ENCODE results near the gene PXMP4.

The PXMP4 gene

DNA sequence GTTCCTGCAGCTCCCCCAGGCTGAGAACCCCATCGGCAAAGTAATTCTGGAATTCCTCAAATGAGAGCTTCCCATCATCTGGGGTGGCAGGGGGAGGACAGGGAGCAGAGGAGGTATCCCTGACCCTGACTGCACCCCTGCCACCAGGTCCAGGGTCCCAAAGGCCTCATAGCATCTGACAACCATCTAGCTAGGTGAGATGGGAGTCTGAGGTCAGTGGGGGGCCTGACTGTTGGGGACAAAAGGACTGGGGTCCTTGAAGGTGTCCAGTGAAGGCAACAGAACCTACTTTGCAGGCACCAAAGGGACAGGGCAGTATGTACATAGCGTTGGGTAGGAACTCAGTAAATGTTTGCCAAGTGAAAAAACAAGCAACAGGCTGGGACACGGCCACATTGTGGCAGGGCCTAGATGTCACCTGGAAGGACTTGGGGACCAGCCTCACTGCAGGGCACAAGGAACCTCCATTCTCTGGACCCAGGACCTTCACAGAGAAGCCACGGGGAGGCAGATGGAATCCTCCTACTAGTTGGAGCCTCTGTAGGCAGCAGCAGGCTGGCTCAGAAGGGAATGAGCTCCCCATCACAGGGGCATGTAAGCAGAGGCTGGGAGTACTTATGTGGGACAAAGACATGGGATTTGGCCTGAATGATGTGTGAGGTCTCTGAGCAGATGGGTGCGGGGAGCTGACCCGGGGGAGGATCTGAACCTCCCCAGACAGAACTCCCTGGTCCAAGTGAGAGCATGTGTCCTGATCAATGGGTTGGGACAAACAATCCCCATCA, 49.2 kb downstream of the PXMP4 start:
- TF ChIP-seq SCRT2 (tag by site-specific recombination; IDR thresholded peaks at IDR 0.05): peak; percentile 62
- no peak for TF ChIP-seq ZNF211 (tag by site-specific recombination; IDR thresholded peaks at IDR 0.05; ENCODE audit: low read depth)
- ChIA-PET CTCF (interaction anchor here (0.6 to 1.2 kb wide), 3 partner anchors 18 to 61 kb away, joined by 3 read pairs; no protein-coding TSS in a partner anchor), POLR2A (interaction anchor here (1.0 to 1.2 kb wide), 2 partner anchors 181 to 442 kb away, joined by 3 to 4 read pairs; partner anchors contain the start of gene CBFA2T2)

DNA sequence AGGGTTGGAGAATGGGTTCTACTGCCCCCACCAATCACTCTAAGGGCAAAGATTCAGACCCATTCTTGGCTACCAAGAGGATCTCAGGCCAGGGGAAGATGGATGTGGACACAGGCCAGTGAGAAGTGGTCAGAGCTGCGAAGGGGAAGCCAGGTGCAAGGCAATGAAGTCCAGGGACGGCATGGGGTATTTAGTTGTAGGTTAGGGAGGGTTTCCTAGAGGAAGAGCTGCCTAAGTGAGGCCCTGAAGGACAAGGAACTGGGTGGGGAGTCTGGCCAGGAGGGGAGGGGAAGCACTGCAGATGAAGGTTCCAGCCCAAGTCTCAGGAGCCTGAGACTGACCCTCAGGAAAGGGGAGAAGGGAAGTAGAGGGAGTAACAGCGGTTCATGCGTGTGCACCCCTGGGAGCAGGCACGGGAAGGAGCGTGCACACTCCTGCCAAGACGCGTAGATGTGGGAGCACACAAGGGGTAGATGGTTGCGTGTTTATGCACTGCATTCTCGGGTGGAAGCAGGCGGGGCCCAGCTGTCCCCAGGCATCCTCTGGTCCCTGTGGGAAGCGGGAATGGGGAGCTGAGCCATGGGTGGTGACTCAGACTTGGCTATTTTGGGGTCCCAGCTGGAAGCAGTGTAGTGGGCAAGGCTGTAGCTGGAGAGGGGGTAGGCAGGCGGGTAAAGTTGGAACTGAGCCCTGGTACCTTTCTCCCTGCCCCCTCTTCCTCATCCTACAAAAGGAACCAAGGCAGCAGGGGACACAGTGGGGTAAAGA, 50.1 kb downstream of the PXMP4 start:
- no peak overlapping the region for H3K27ac ChIP-seq (ENCODE audit: extremely low read depth, low read depth, low read length)
- ChIA-PET POLR2A (interaction anchor here (0.6 to 2.3 kb wide), 3 partner anchors 15 to 180 kb away, joined by 3 to 6 read pairs (median 3); partner anchors contain the start of gene CBFA2T2), CTCF (interaction anchor here (0.7 to 1.2 kb wide), 2 partner anchors 17 to 45 kb away, joined by 3 read pairs; no protein-coding TSS in a partner anchor)
- TF ChIP-seq GFI1B (tag by site-specific recombination; IDR thresholded peaks at IDR 0.05): no peak
- TF ChIP-seq ZIC2 (tag by site-specific recombination; IDR thresholded peaks at IDR 0.05): peak; percentile 48
- no peak overlapping the region for H3K4me3 ChIP-seq (ENCODE audit: low read depth, low read length)
- H3K4me1 ChIP-seq (ENCODE audit: control insufficient read depth, insufficient read depth, low read length): no peaks in the 10 kb centered on the region
- peaks cover 0 to 56% of the 10 kb centered on the region in 2 experiments; a peak in 1 of 3 replicates for H3K36me3 ChIP-seq (ENCODE audit: control insufficient read depth in 2 of 2, insufficient read depth in 1 of 2, low read length in 2 of 2)
- H3K9me3 ChIP-seq (ENCODE audit: control insufficient read depth, insufficient read depth, low read depth, low read length): no peaks in the 10 kb centered on the region

More for the DNA sequence above, 49.2 kb downstream of the PXMP4 start:
- no peaks in the 10 kb centered on the region for H3K9me3 ChIP-seq (ENCODE audit: control insufficient read depth, insufficient read depth, low read depth, low read length)
- no peak overlapping the region for H3K27ac ChIP-seq (ENCODE audit: extremely low read depth, low read depth, low read length)
- H3K36me3 ChIP-seq (ENCODE audit: control insufficient read depth in 2 of 2, insufficient read depth in 1 of 2, low read length in 2 of 2): peaks cover 0 to 56% of the 10 kb centered on the region in 2 experiments; a peak in 1 of 3 replicates
- no peak overlapping the region for H3K4me3 ChIP-seq (ENCODE audit: low read depth, low read length)
- no peaks in the 10 kb centered on the region for H3K4me1 ChIP-seq (ENCODE audit: control insufficient read depth, insufficient read depth, low read length)

DNA sequence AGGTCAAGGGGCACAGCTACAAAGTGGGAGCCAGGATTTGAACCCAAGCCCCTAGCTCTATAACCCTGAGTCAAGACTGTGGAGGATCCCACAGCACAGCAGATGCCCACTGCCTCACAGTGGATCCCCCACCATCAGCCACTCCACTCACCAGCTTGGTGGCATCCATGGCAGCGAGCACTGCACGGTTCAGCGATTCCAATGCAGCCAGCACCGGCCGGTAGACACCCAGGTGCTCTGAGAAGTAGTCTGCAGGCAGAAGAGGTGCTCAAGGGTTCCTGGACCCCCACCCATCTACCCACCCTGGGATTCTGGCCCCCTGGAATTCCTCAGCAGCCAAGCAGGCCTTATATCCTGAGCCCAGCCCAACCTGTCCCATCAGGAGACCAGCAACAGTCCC, 50.9 kb downstream of the PXMP4 start:
- no peak overlapping the region for H3K4me3 ChIP-seq (ENCODE audit: low read depth, low read length)
- peaks cover 0 to 56% of the 10 kb centered on the region in 2 experiments; a peak in 1 of 3 replicates for H3K36me3 ChIP-seq (ENCODE audit: control insufficient read depth in 2 of 2, insufficient read depth in 1 of 2, low read length in 2 of 2)
- no peak overlapping the region for H3K27ac ChIP-seq (ENCODE audit: extremely low read depth, low read depth, low read length)
- CTCF ChIA-PET: interaction anchor here (0.5 to 1.3 kb wide), 4 partner anchors 9 to 152 kb away, joined by 3 to 6 read pairs (median 3); no protein-coding TSS in a partner anchor
- H3K4me1 ChIP-seq (ENCODE audit: control insufficient read depth, insufficient read depth, low read length): no peaks in the 10 kb centered on the region
- POLR2A ChIA-PET: interaction anchor here (0.6 to 2.3 kb wide), 3 partner anchors 16 to 179 kb away, joined by 3 to 6 read pairs (median 3); partner anchors contain the start of gene CBFA2T2
- TF ChIP-seq ZSCAN30 (tag by site-specific recombination; IDR thresholded peaks at IDR 0.05) (no peak), ZNF404 (tag by site-specific recombination; IDR thresholded peaks at IDR 0.05) (no peak), ZNF585B (tag by site-specific recombination; IDR thresholded peaks at IDR 0.05) (no peak), ZNF175 (tag by site-specific recombination; IDR thresholded peaks at IDR 0.05) (no peak), PRDM1 (tag by site-specific recombination; IDR thresholded peaks at IDR 0.05) (no peak), ZNF530 (tag by site-specific recombination; IDR thresholded peaks at IDR 0.05; ENCODE audit: low read depth) (no peak), ZBTB20 (tag by site-specific recombination; IDR thresholded peaks at IDR 0.05) (no peak), ZNF707 (tag by site-specific recombination; IDR thresholded peaks at IDR 0.05) (no peak), GLIS2 (tag by site-specific recombination; IDR thresholded peaks at IDR 0.05) (no peak), ZNF660 (tag by site-specific recombination; IDR thresholded peaks at IDR 0.05) (no peak), ZNF510 (tag by site-specific recombination; IDR thresholded peaks at IDR 0.05; ENCODE audit: insufficient replicate concordance) (no peak), ZNF549 (tag by site-specific recombination; IDR thresholded peaks at IDR 0.05) (no peak), ZNF629 (tag by site-specific recombination; IDR thresholded peaks at IDR 0.05) (no peak), ZNF221 (tag by site-specific recombination; IDR thresholded peaks at IDR 0.05; ENCODE audit: borderline replicate concordance) (no peak), TRIM28 (IDR thresholded peaks at IDR 0.05; ENCODE audit: borderline replicate concordance, low read length) (no peak), ZXDB (tag by site-specific recombination; IDR thresholded peaks at IDR 0.05) (no peak)
- TF ChIP-seq, protein P1, sequence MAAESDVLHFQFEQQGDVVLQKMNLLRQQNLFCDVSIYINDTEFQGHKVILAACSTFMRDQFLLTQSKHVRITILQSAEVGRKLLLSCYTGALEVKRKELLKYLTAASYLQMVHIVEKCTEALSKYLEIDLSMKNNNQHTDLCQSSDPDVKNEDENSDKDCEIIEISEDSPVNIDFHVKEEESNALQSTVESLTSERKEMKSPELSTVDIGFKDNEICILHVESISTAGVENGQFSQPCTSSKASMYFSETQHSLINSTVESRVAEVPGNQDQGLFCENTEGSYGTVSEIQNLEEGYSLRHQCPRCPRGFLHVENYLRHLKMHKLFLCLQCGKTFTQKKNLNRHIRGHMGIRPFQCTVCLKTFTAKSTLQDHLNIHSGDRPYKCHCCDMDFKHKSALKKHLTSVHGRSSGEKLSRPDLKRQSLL (tag by site-specific recombination; IDR thresholded peaks at IDR 0.05): no peak
- TF ChIP-seq, protein P2, sequence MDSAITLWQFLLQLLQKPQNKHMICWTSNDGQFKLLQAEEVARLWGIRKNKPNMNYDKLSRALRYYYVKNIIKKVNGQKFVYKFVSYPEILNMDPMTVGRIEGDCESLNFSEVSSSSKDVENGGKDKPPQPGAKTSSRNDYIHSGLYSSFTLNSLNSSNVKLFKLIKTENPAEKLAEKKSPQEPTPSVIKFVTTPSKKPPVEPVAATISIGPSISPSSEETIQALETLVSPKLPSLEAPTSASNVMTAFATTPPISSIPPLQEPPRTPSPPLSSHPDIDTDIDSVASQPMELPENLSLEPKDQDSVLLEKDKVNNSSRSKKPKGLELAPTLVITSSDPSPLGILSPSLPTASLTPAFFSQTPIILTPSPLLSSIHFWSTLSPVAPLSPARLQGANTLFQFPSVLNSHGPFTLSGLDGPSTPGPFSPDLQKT (IDR thresholded peaks at IDR 0.05; ENCODE audit: borderline replicate concordance, low read depth, low read length): no peak
- TF ChIP-seq, protein P3, sequence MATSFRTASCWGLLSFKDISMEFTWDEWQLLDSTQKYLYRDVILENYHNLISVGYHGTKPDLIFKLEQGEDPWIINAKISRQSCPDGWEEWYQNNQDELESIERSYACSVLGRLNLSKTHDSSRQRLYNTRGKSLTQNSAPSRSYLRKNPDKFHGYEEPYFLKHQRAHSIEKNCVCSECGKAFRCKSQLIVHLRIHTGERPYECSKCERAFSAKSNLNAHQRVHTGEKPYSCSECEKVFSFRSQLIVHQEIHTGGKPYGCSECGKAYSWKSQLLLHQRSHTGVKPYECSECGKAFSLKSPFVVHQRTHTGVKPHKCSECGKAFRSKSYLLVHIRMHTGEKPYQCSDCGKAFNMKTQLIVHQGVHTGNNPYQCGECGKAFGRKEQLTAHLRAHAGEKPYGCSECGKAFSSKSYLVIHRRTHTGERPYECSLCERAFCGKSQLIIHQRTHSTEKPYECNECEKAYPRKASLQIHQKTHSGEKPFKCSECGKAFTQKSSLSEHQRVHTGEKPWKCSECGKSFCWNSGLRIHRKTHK (tag by site-specific recombination; IDR thresholded peaks at IDR 0.05): no peak
- TF ChIP-seq, protein P4, sequence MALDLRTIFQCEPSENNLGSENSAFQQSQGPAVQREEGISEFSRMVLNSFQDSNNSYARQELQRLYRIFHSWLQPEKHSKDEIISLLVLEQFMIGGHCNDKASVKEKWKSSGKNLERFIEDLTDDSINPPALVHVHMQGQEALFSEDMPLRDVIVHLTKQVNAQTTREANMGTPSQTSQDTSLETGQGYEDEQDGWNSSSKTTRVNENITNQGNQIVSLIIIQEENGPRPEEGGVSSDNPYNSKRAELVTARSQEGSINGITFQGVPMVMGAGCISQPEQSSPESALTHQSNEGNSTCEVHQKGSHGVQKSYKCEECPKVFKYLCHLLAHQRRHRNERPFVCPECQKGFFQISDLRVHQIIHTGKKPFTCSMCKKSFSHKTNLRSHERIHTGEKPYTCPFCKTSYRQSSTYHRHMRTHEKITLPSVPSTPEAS (tag by site-specific recombination; IDR thresholded peaks at IDR 0.05): no peak
- H3K9me3 ChIP-seq (ENCODE audit: control insufficient read depth, insufficient read depth, low read depth, low read length): no peaks in the 10 kb centered on the region

All from HEK293 (cell line).